Sigmoid colon (tissue), 7 donors: ENCODE data around the gene LRRC1. TPM values are rescaled to one million over a fixed set of nuclear protein-coding genes. Genes with fewer than 3 reads are reported as not detected.

Source experiments
- DNase-seq: peaks from one replicate; pipeline ENCODE4 v3.0.0-alpha.2; 2019
- H3K27ac ChIP-seq, 4 donors: fragments of 200-600 bp; sonication (generic); one replicate each; pipeline ENCODE4 v1.5.1; 2016 to 2019; ENCODE audit warnings: mild to moderate bottlenecking in 1 of 4
- H3K27me3 ChIP-seq, 3 donors: fragments of 200-600 bp; sonication (generic); one replicate each; pipeline ENCODE4 v1.5.1; 2019; ENCODE audit warnings: mild to moderate bottlenecking in 1 of 3
- H3K36me3 ChIP-seq, 4 donors: fragments of 200-600 bp; sonication (generic); one replicate each; pipeline ENCODE4 v1.5.1; 2016 to 2019
- H3K4me1 ChIP-seq, 4 donors: fragments of 200-600 bp; sonication (generic); one replicate each; pipeline ENCODE4 v1.5.1; 2017 to 2019
- H3K4me3 ChIP-seq, 4 donors: fragments of 200-600 bp; sonication (generic); one replicate each; pipeline ENCODE4 v1.5.1; 2017 to 2019; ENCODE audit warnings: mild to moderate bottlenecking in 2 of 4, moderate library complexity in 1 of 4
- H3K9me3 ChIP-seq, 4 donors: fragments of 200-600 bp in 3 of 4; sonication (generic) in 3 of 4; one replicate each; pipeline versions ENCODE4 v1.5.1 to v1.6.1; 2013 to 2019
- CTCF ChIP-seq, 4 experiments: fragments of 450-650 bp in 3 of 4; fragments of 200-600 bp in 1 of 4; IDR thresholded peaks; one replicate each; pipeline ENCODE4 v1.5.1; 2016 to 2019; ENCODE audit warnings: antibody characterized with exemption in 4 of 4, mild to moderate bottlenecking in 3 of 4, moderate library complexity in 2 of 4
- EP300 ChIP-seq, 4 donors: sonication (generic); formaldehyde crosslinking; IDR thresholded peaks; one replicate each; pipeline ENCODE4 v1.6.1; 2017; ENCODE audit warnings: antibody characterized with exemption in 4 of 4
- POLR2A ChIP-seq, 2 donors: fragments of 450-650 bp; IDR thresholded peaks; one replicate each; pipeline ENCODE4 v1.6.1; 2016; ENCODE audit warnings: antibody characterized with exemption in 2 of 2, mild to moderate bottlenecking in 2 of 2, moderate library complexity in 2 of 2
- POLR2AphosphoS5 ChIP-seq, 4 donors: sonication (generic); formaldehyde crosslinking; IDR thresholded peaks; one replicate each; pipeline ENCODE4 v1.6.1; 2017; ENCODE audit warnings: antibody characterized with exemption in 4 of 4
- WGBS, 2 donors: extraction: QIAGEN DNeasy Blood & Tissue Kit; methylation state at CpG; one replicate each; pipeline ENCODE4 v1.1.7; 2013; 5-methylcytosine and 5-hydroxymethylcytosine counted together
- intact Hi-C: fragments of 100-400 bp; cut with DNase I; formaldehyde crosslinking; loops from one replicate; pipeline ENCODE4 v1.15.1; 2023
- polyA plus RNA-seq, 3 donors: library from polyadenylated mRNA; stranded (reverse); fragments of 200-250 nt; gene quantifications; one replicate each; pipeline ENCODE4 v1.2.3, GENCODE V29; 2013
- total RNA-seq, 4 donors: library from RNA; depleted of rRNA; stranded (reverse); fragments of >200 nt; gene quantifications; one replicate each; pipeline ENCODE4 v1.1.0, GENCODE V29; 2016
- donor health status: healthy with polysubstance abuse.
- donor health status: Bipolar disorder and iron deficiency.
- donor health status: healthy.

LRRC1 gene
- total and polyA plus RNA-seq, 7 donors, result 20.8 to 50.4 (median 29.9) TPM

- no peak for DNase-seq
- H3K4me3 ChIP-seq, result no peak overlapping the region
- TF ChIP-seq CTCF (IDR thresholded peaks at IDR 0.05) (no peak), EP300 (IDR thresholded peaks at IDR 0.05) (no peak)
- no peaks in the 10 kb centered on the region for H3K9me3 ChIP-seq
- 66 to 87% methylated on average over 1 of the region's 1 CpG for WGBS, 2 donors
- H3K36me3 ChIP-seq, result peaks cover 0 to 6% (median 3%) of the 10 kb centered on the region in 4 donors
- no peaks in the 10 kb centered on the region for H3K27me3 ChIP-seq
- peaks cover 0 to 28% (median 19%) of the 10 kb centered on the region in 4 donors for H3K4me1 ChIP-seq
- intact Hi-C loops, result loop anchor here (10.0 kb wide), 2 partner anchors 62 to 98 kb away; partner anchors contain the start of gene LRRC1
- no peak overlapping the region for H3K27ac ChIP-seq
These were observed 97.9 kb downstream of the LRRC1 start for GRCh38 chr6:53892707-53893106.

GRCh38 chr6:53894091-53894490 is 99.3 kb downstream of the LRRC1 start:
- 52 to 58% methylated on average over 2 of the region's 2 CpGs for WGBS, 2 donors
- H3K27ac ChIP-seq, result peak overlapping the region in 2 of 4 donors; percentile 32 to 46
- intact Hi-C loops, result loop anchor here (10.0 kb wide), 2 partner anchors 61 to 99 kb away; partner anchors contain the start of gene LRRC1

GRCh38 chr6:53896196-53896595 is 101.4 kb downstream of the LRRC1 start:
- H3K27ac ChIP-seq, result peak overlapping the region in 2 of 4 donors; percentile 4 to 31
- DNase-seq, result no peak
- peaks cover 0 to 33% (median 7%) of the 10 kb centered on the region in 4 donors for H3K36me3 ChIP-seq
- no peak overlapping the region for H3K4me3 ChIP-seq
- peaks cover 0 to 24% (median 18%) of the 10 kb centered on the region in 4 donors for H3K4me1 ChIP-seq
- TF ChIP-seq EP300 (IDR thresholded peaks at IDR 0.05) (no peak), POLR2AphosphoS5 (IDR thresholded peaks at IDR 0.05) (no peak)
- no peaks in the 10 kb centered on the region for H3K27me3 ChIP-seq
- intact Hi-C loops, result loop anchor here (10.0 kb wide), 2 partner anchors 59 to 101 kb away; partner anchors contain the start of gene LRRC1
- H3K9me3 ChIP-seq, result no peaks in the 10 kb centered on the region

More at GRCh38 chr6:53894091-53894490, 99.3 kb downstream of the LRRC1 start:
- Histone ChIP-seq H3K4me3 (no peak overlapping the region), H3K36me3 (peaks cover 0 to 12% (median 4%) of the 10 kb centered on the region in 4 donors), H3K9me3 (no peaks in the 10 kb centered on the region), H3K4me1 (peaks cover 0 to 26% (median 19%) of the 10 kb centered on the region in 4 donors), H3K27me3 (no peaks in the 10 kb centered on the region)
- DNase-seq, result peak; percentile 75
- TF ChIP-seq POLR2AphosphoS5 (IDR thresholded peaks at IDR 0.05) (no peak), POLR2A (IDR thresholded peaks at IDR 0.05) (no peak), CTCF (IDR thresholded peaks at IDR 0.05) (no peak), EP300 (IDR thresholded peaks at IDR 0.05) (no peak)

GRCh38 chr6:53898026-53898795 is 103.4 kb downstream of the LRRC1 start:
- H3K27me3 ChIP-seq, result no peaks in the 10 kb centered on the region
- peak overlapping the region in 1 of 4 donors; percentile 4 for H3K27ac ChIP-seq
- H3K4me1 ChIP-seq, result peaks cover 0 to 24% (median 18%) of the 10 kb centered on the region in 4 donors
- intact Hi-C loops, result loop anchor here (10.0 kb wide), 2 partner anchors 57 to 103 kb away; partner anchors contain the start of gene LRRC1
- no peak overlapping the region for H3K4me3 ChIP-seq
- no peaks in the 10 kb centered on the region for H3K9me3 ChIP-seq
- 85 to 90% methylated on average over 2 of the region's 2 CpGs for WGBS, 2 donors
- peaks cover 0 to 41% (median 11%) of the 10 kb centered on the region in 4 donors for H3K36me3 ChIP-seq
- no peak for TF ChIP-seq CTCF (IDR thresholded peaks at IDR 0.05)
- TF ChIP-seq POLR2A (IDR thresholded peaks at IDR 0.05), result no peak
- no peak for TF ChIP-seq POLR2AphosphoS5 (IDR thresholded peaks at IDR 0.05)
- no peak for TF ChIP-seq EP300 (IDR thresholded peaks at IDR 0.05)
- no peak for DNase-seq

GRCh38 chr6:53899512-53899911 is 104.7 kb downstream of the LRRC1 start:
- no peak overlapping the region for H3K4me3 ChIP-seq
- H3K9me3 ChIP-seq, result no peaks in the 10 kb centered on the region
- no peaks in the 10 kb centered on the region for H3K27me3 ChIP-seq
- 87 to 95% methylated on average over 5 of the region's 5 CpGs for WGBS, 2 donors
- H3K27ac ChIP-seq, result no peak overlapping the region
- intact Hi-C loops, result loop anchor here (10.0 kb wide), 2 partner anchors 55 to 105 kb away; partner anchors contain the start of gene LRRC1
- peaks cover 4 to 53% (median 17%) of the 10 kb centered on the region in 4 donors for H3K36me3 ChIP-seq
- DNase-seq, result no peak
- TF ChIP-seq EP300 (IDR thresholded peaks at IDR 0.05) (no peak), POLR2A (IDR thresholded peaks at IDR 0.05) (no peak), POLR2AphosphoS5 (IDR thresholded peaks at IDR 0.05) (no peak), CTCF (IDR thresholded peaks at IDR 0.05) (no peak)
- peaks cover 0 to 18% (median 12%) of the 10 kb centered on the region in 4 donors for H3K4me1 ChIP-seq
